ENCODE measurements around the gene TAX1BP1. TPM values are rescaled to one million over a fixed set of nuclear protein-coding genes. Genes with fewer than 3 reads are reported as not detected.

TAX1BP1 gene
- total RNA-seq, 2 donors from 2014 or later: 38.9 to 57.6 TPM

DNA sequence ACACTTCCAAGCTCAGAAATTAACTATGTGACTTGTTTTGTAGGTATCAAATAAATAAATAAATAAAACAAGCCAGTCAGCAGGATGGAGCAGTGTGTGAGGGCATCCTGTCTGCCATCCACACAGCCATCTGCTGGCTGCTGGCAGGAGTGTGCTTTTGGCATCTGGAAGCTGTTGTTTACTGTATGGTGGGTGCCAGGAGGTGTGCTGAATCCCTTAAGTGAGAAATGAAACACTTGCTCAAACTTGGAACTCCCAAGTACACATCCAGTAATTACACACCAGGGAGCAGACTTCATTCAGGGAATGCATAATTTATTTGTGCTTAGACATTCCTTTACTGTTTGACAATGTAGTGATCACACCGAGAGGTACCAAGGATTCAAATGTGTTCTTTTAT lies 16.9 kb upstream of the TAX1BP1 start:
- Histone ChIP-seq H3K4me1 (peaks cover 7% of the 10 kb centered on the region), H3K36me3 (replicated peaks in 1 of 2; ENCODE audit: insufficient read depth in 1 of 2, low read depth in 2 of 2) (no peaks in the 10 kb centered on the region), H3K27me3 (no peaks in the 10 kb centered on the region), H3K9me3 (no peaks in the 10 kb centered on the region), H3K27ac (no peak overlapping the region), H3K4me3 (no peak overlapping the region)
- intact Hi-C loops (cut with DNase I): no loop called here
- peak; percentile 26 to 74 (median 68) for DNase-seq
- no peak for TF ChIP-seq POLR2A (IDR thresholded peaks at IDR 0.05)
- TF ChIP-seq, protein P1, sequence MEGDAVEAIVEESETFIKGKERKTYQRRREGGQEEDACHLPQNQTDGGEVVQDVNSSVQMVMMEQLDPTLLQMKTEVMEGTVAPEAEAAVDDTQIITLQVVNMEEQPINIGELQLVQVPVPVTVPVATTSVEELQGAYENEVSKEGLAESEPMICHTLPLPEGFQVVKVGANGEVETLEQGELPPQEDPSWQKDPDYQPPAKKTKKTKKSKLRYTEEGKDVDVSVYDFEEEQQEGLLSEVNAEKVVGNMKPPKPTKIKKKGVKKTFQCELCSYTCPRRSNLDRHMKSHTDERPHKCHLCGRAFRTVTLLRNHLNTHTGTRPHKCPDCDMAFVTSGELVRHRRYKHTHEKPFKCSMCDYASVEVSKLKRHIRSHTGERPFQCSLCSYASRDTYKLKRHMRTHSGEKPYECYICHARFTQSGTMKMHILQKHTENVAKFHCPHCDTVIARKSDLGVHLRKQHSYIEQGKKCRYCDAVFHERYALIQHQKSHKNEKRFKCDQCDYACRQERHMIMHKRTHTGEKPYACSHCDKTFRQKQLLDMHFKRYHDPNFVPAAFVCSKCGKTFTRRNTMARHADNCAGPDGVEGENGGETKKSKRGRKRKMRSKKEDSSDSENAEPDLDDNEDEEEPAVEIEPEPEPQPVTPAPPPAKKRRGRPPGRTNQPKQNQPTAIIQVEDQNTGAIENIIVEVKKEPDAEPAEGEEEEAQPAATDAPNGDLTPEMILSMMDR (IDR thresholded peaks at IDR 0.05): peak in 4 of 7 experiments; percentile 20 to 38 (median 28)
- WGBS, 2 donors: 25% methylated on average over 1 of the region's 1 CpG
- ATAC-seq: peak; percentile 71

DNA sequence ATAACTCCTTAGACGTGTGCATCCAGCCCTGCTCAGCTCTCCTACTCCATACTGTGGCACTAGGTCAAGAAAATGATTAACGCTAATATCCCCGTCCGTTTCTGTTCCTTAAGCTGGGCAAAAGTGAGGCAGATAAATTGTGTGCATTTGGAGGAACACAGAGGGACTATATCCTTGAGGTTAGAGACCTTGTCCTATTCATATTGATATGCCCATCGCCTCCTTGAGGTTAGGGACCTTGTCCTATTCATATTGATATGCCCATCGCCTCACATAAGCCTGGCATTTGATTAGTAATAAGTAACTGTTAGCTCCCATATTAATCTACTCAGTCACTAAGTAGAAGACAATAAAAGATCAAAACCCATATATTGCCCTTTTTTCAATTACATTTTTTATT lies 12.9 kb upstream of the TAX1BP1 start:
- DNase-seq (no peak), ATAC-seq (no peak)
- H3K4me3 ChIP-seq: no peak overlapping the region
- no peak for TF ChIP-seq POLR2A (IDR thresholded peaks at IDR 0.05)
- TF ChIP-seq, protein P1 (IDR thresholded peaks at IDR 0.05): no peak
- H3K36me3 ChIP-seq (replicated peaks in 1 of 2; ENCODE audit: insufficient read depth in 1 of 2, low read depth in 2 of 2): no peaks in the 10 kb centered on the region
- WGBS, 2 donors: 76 to 87% methylated on average over 6 of the region's 6 CpGs
- H3K27me3 ChIP-seq: no peaks in the 10 kb centered on the region
- intact Hi-C loops (cut with DNase I): no loop called here
- no peak overlapping the region for H3K27ac ChIP-seq
- H3K4me1 ChIP-seq: peaks cover 7% of the 10 kb centered on the region
- H3K9me3 ChIP-seq: no peaks in the 10 kb centered on the region

DNA sequence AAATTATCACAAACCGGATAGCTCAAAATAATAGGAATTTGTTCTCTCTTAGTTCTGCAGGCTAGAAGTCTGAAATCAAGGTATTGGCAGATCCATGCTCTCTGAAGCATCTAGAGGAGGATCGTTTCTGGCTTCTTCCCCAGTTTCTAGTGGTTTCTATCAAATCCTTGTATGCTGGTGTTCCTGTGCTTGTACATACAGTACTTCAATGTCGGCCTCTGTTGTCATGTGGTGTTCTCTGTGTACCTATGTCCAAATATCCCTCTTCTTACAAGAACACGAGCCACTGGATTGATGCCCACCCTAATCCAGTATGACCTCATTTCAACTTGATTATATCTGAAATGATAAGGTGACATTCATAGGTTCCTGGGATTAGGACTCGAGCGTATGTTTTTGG lies 9.8 kb upstream of the TAX1BP1 start:
- 40 to 50% methylated on average over 6 of the region's 6 CpGs for WGBS, 2 donors
- Histone ChIP-seq H3K27me3 (no peaks in the 10 kb centered on the region), H3K36me3 (replicated peaks in 1 of 2; ENCODE audit: insufficient read depth in 1 of 2, low read depth in 2 of 2) (no peaks in the 10 kb centered on the region), H3K27ac (no peak overlapping the region), H3K4me1 (peaks cover 8% of the 10 kb centered on the region), H3K4me3 (no peak overlapping the region), H3K9me3 (no peaks in the 10 kb centered on the region)
- intact Hi-C loops (cut with DNase I): no loop called here
- DNase-seq (peak in 2 of 4 donors; percentile 12 to 32), ATAC-seq (no peak)
- no peak for TF ChIP-seq POLR2A (IDR thresholded peaks at IDR 0.05)
- TF ChIP-seq, protein P1 (IDR thresholded peaks at IDR 0.05): no peak

DNA sequence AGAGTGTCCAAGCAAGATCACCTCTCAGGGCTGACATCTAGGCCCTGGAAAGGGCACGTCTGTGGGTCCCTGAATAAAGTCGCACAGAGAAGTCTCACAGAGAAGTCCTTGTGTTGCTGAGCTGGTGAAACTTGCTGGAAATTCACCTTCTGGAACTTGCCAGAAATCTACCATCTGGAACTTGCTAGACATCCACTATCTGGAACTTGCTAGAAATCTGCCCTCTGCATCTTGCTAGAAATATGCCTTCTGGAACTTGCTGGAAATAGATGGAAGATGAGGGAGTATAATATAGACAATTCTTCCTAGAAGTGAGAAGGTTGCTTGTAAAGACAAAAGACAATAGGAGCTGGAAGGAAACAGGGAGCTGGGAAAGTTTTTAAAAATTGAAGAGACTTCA lies 5.4 kb upstream of the TAX1BP1 start:
- peaks cover 46% of the 10 kb centered on the region for H3K4me1 ChIP-seq
- no peak for ATAC-seq
- WGBS, 2 donors: 77 to 95% methylated on average over 2 of the region's 2 CpGs

DNA sequence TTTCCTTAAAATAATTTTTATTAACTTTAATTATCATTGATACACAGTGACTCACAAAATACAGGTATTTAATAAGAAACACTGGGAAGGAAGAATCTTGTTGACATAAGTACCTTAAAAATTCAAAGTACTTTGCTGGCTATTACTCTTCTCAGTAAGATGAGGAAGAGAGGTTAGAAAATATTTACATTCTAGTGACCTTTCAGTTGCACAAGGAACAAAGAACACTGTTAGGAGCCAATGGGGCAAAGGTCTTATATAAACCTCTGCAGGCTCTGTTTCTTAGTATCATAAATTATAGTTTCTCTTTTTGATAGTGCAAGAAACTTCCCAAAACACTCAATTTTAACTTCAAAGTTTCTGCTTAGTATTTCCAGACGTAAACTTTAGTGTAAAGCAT lies 4.8 kb upstream of the TAX1BP1 start:
- TF ChIP-seq, protein P1 (IDR thresholded peaks at IDR 0.05): no peak
- no peak for TF ChIP-seq POLR2A (IDR thresholded peaks at IDR 0.05)
- peaks cover 46% of the 10 kb centered on the region for H3K4me1 ChIP-seq
- H3K4me3 ChIP-seq: no peak overlapping the region
- intact Hi-C loops (cut with DNase I): no loop called here
- H3K9me3 ChIP-seq: no peaks in the 10 kb centered on the region
- 35 to 58% methylated on average over 1 of the region's 1 CpG for WGBS, 2 donors
- H3K27me3 ChIP-seq: no peaks in the 10 kb centered on the region
- no peak for ATAC-seq
- no peak for DNase-seq
- no peaks in the 10 kb centered on the region for H3K36me3 ChIP-seq (replicated peaks in 1 of 2; ENCODE audit: insufficient read depth in 1 of 2, low read depth in 2 of 2)
- peak overlapping the region in 1 of 4 donors; percentile 30 for H3K27ac ChIP-seq

More for the DNA sequence above, 5.4 kb upstream of the TAX1BP1 start:
- Histone ChIP-seq H3K27me3 (no peaks in the 10 kb centered on the region), H3K9me3 (no peaks in the 10 kb centered on the region), H3K4me3 (no peak overlapping the region), H3K36me3 (replicated peaks in 1 of 2; ENCODE audit: insufficient read depth in 1 of 2, low read depth in 2 of 2) (no peaks in the 10 kb centered on the region), H3K27ac (peak overlapping the region in 1 of 4 donors; percentile 30)
- no peak for DNase-seq
- TF ChIP-seq, protein P1 (IDR thresholded peaks at IDR 0.05): no peak
- no peak for TF ChIP-seq POLR2A (IDR thresholded peaks at IDR 0.05)
- intact Hi-C loops (cut with DNase I): no loop called here
